Measurements from ENCODE around the gene INSM2. TPM values are rescaled to one million over a fixed set of nuclear protein-coding genes. Genes with fewer than 3 reads are reported as not detected.

Gene INSM2
- total and polyA plus RNA-seq, 2 donors (not counting 1 experiment from before 2014, with no cell fraction given), result not detected

- H3K4me1 ChIP-seq (ENCODE audit: control insufficient read depth, extremely low read depth, insufficient read depth, low read length), result no peaks in the 10 kb centered on the region
- H2AFZ ChIP-seq (ENCODE audit: low read length), result no peak overlapping the region
- no peaks in the 10 kb centered on the region for H4K20me1 ChIP-seq (ENCODE audit: control insufficient read depth, extremely low read depth, insufficient read depth, low read length)
- TF ChIP-seq EZH2 (IDR thresholded peaks at IDR 0.05; ENCODE audit: low read length, missing control alignments), result no peak
- TF ChIP-seq, protein P1, sequence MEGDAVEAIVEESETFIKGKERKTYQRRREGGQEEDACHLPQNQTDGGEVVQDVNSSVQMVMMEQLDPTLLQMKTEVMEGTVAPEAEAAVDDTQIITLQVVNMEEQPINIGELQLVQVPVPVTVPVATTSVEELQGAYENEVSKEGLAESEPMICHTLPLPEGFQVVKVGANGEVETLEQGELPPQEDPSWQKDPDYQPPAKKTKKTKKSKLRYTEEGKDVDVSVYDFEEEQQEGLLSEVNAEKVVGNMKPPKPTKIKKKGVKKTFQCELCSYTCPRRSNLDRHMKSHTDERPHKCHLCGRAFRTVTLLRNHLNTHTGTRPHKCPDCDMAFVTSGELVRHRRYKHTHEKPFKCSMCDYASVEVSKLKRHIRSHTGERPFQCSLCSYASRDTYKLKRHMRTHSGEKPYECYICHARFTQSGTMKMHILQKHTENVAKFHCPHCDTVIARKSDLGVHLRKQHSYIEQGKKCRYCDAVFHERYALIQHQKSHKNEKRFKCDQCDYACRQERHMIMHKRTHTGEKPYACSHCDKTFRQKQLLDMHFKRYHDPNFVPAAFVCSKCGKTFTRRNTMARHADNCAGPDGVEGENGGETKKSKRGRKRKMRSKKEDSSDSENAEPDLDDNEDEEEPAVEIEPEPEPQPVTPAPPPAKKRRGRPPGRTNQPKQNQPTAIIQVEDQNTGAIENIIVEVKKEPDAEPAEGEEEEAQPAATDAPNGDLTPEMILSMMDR (conservative IDR thresholded peaks at IDR 0.05 in 1 of 2, IDR thresholded peaks at IDR 0.05 in 1 of 2; ENCODE audit: low read depth in 1 of 2, low read length in 2 of 2), result no peak
- no peak overlapping the region for H3K9ac ChIP-seq (ENCODE audit: insufficient read depth, low read length)
- H3K79me2 ChIP-seq (ENCODE audit: control insufficient read depth, insufficient read depth, low read length), result no peaks in the 10 kb centered on the region
- H3K27me3 ChIP-seq (ENCODE audit: control insufficient read depth, insufficient read depth, low read length), result no peaks in the 10 kb centered on the region
- no peak overlapping the region for H3K4me2 ChIP-seq (ENCODE audit: extremely low read depth, insufficient read depth, low read length)
- no peak for DNase-seq (ENCODE audit: low read depth in 2 of 2)
- no peaks in the 10 kb centered on the region for H3K36me3 ChIP-seq (ENCODE audit: control insufficient read depth, insufficient read depth, low read length)
- no peak overlapping the region for H3K27ac ChIP-seq (ENCODE audit: insufficient read depth, low read length)
- H3K4me3 ChIP-seq (replicated peaks in 1 of 4; ENCODE audit: control extremely low read depth in 1 of 4, insufficient read depth in 1 of 4, low read depth in 3 of 4, low read length in 4 of 4), result no peak overlapping the region
- no peaks in the 10 kb centered on the region for H3K9me3 ChIP-seq (ENCODE audit: control insufficient read depth, insufficient read depth, low read depth, low read length)
Observed at GRCh38 chr14:35506461-35506860, 27.5 kb upstream of the INSM2 start.

DNA sequence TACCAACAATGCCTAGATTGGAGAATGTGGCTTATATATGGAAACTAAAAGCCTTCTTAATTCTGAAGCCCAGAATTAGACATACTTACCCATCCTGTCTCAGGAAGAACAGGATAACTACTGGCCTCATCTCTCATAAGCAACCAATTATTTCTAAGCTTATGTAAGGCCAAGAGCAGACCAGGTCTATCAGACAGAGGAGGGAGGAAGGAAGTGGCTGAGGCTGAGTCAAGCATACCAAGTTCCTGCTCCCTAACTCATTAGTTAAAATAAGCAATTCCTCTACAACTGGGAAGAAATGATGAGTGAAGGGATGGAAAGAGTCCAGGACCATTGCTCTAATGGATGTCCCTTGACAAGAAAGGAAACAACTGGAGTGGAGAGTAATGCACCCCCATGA lies 27.0 kb upstream of the INSM2 start:
- H3K27me3 ChIP-seq (ENCODE audit: control insufficient read depth, insufficient read depth, low read length), result no peaks in the 10 kb centered on the region
- no peaks in the 10 kb centered on the region for H3K4me1 ChIP-seq (ENCODE audit: control insufficient read depth, extremely low read depth, insufficient read depth, low read length)
- no peak overlapping the region for H3K4me3 ChIP-seq (replicated peaks in 1 of 4; ENCODE audit: control extremely low read depth in 1 of 4, insufficient read depth in 1 of 4, low read depth in 3 of 4, low read length in 4 of 4)
- no peaks in the 10 kb centered on the region for H3K9me3 ChIP-seq (ENCODE audit: control insufficient read depth, insufficient read depth, low read depth, low read length)
- H3K27ac ChIP-seq (ENCODE audit: insufficient read depth, low read length), result no peak overlapping the region
- H3K79me2 ChIP-seq (ENCODE audit: control insufficient read depth, insufficient read depth, low read length), result no peaks in the 10 kb centered on the region
- no peak overlapping the region for H2AFZ ChIP-seq (ENCODE audit: low read length)
- DNase-seq (ENCODE audit: low read depth in 2 of 2), result peak in 1 of 2 donors; percentile 54
- no peak overlapping the region for H3K9ac ChIP-seq (ENCODE audit: insufficient read depth, low read length)
- no peaks in the 10 kb centered on the region for H4K20me1 ChIP-seq (ENCODE audit: control insufficient read depth, extremely low read depth, insufficient read depth, low read length)
- no peaks in the 10 kb centered on the region for H3K36me3 ChIP-seq (ENCODE audit: control insufficient read depth, insufficient read depth, low read length)
- no peak overlapping the region for H3K4me2 ChIP-seq (ENCODE audit: extremely low read depth, insufficient read depth, low read length)
- TF ChIP-seq EZH2 (IDR thresholded peaks at IDR 0.05; ENCODE audit: low read length, missing control alignments), result no peak
- TF ChIP-seq, protein P1 (conservative IDR thresholded peaks at IDR 0.05 in 1 of 2, IDR thresholded peaks at IDR 0.05 in 1 of 2; ENCODE audit: low read depth in 1 of 2, low read length in 2 of 2), result no peak

DNA sequence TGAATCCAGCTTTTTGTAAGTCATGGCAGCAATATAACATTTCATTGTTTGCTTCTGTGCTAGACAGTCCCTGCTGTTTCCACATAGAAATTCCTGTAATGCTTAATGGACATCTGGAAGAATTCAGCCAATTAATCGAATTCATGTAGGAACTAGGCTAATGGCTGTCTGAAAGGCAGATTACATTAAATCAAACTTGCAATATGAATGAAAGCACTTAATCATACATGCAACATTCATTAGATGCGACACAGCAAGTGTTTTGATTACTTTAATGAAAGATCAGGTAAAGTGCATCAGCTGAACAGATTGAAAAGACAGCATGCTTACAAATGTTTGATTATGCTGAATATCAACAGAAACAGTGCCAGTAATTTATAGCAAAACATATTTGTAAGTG lies 24.1 kb upstream of the INSM2 start:
- H3K79me2 ChIP-seq (ENCODE audit: control insufficient read depth, insufficient read depth, low read length), result no peaks in the 10 kb centered on the region
- H3K4me2 ChIP-seq (ENCODE audit: extremely low read depth, insufficient read depth, low read length), result no peak overlapping the region
- no peaks in the 10 kb centered on the region for H3K36me3 ChIP-seq (ENCODE audit: control insufficient read depth, insufficient read depth, low read length)
- no peaks in the 10 kb centered on the region for H3K27me3 ChIP-seq (ENCODE audit: control insufficient read depth, insufficient read depth, low read length)
- H3K9me3 ChIP-seq (ENCODE audit: control insufficient read depth, insufficient read depth, low read depth, low read length), result no peaks in the 10 kb centered on the region
- no peak overlapping the region for H3K9ac ChIP-seq (ENCODE audit: insufficient read depth, low read length)
- H3K4me1 ChIP-seq (ENCODE audit: control insufficient read depth, extremely low read depth, insufficient read depth, low read length), result no peaks in the 10 kb centered on the region
- no peak for DNase-seq (ENCODE audit: low read depth in 2 of 2)
- no peak overlapping the region for H2AFZ ChIP-seq (ENCODE audit: low read length)
- TF ChIP-seq EZH2 (IDR thresholded peaks at IDR 0.05; ENCODE audit: low read length, missing control alignments), result no peak
- TF ChIP-seq, protein P1 (conservative IDR thresholded peaks at IDR 0.05 in 1 of 2, IDR thresholded peaks at IDR 0.05 in 1 of 2; ENCODE audit: low read depth in 1 of 2, low read length in 2 of 2), result no peak
- H3K4me3 ChIP-seq (replicated peaks in 1 of 4; ENCODE audit: control extremely low read depth in 1 of 4, insufficient read depth in 1 of 4, low read depth in 3 of 4, low read length in 4 of 4), result no peak overlapping the region
- H3K27ac ChIP-seq (ENCODE audit: insufficient read depth, low read length), result no peak overlapping the region
- H4K20me1 ChIP-seq (ENCODE audit: control insufficient read depth, extremely low read depth, insufficient read depth, low read length), result no peaks in the 10 kb centered on the region
